ENCODE data around the gene C9orf152. TPM values are rescaled to one million over a fixed set of nuclear protein-coding genes. Genes with fewer than 3 reads are reported as not detected.
"Not testable (repeated sequence)": the region's sequence is repeated elsewhere in the genome, so short reads cannot be mapped to it uniquely, and the experiment has no call there.

C9orf152 gene
- total RNA-seq, 1 experiment from 2014 or later, result 0.95 TPM

DNA sequence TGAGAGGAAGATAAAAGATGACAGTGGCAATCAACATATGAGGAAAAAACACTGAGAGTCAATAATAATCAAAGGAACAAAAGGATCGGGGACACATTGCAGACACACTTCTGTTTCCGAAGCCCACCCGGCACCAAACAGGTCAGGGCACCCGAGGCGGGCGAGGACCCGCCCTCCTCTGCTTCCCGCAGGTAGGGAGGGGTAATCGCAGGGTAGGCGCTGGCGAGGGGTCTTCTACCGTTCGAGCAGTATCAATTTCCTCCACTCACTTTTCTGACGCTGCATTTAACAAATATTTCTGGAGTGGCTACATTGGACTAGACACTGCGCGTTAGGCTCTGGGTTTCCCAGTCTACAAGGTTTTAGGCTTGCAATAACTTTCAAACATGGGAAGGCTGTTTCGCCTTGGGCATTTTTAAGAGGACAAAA, 47.1 kb upstream of the C9orf152 start:
- Histone ChIP-seq H3K36me3 (ENCODE audit: low read depth, low read length) (peaks cover 11% of the 10 kb centered on the region), H3K27me3 (ENCODE audit: low read length) (no peaks in the 10 kb centered on the region), H3K4me1 (ENCODE audit: insufficient read depth, low read length) (peaks cover 40% of the 10 kb centered on the region), H3K4me3 (ENCODE audit: low read length) (peak overlapping the region; percentile 88), H3K79me2 (ENCODE audit: low read length) (peaks cover 76% of the 10 kb centered on the region), H3K27ac (ENCODE audit: low read length) (peak overlapping the region; percentile 53), H3K9me2 (replicated peaks; ENCODE audit: low read length) (no peaks in the 10 kb centered on the region), H4K20me1 (ENCODE audit: low read length) (peaks cover 48% of the 10 kb centered on the region), H2AFZ (ENCODE audit: low read length) (0 out of 2 replicates have a peak overlapping the region, but pooled peaks have one; percentile 66), H3F3A (ENCODE audit: low read length, unreplicated experiment) (no peaks in the 10 kb centered on the region), H3K9me3 (ENCODE audit: low read length) (no peaks in the 10 kb centered on the region), H3K9ac (ENCODE audit: low read length) (peak overlapping the region; percentile 92), H3K4me2 (ENCODE audit: low read length) (peak overlapping the region; percentile 94)
- DNase-seq (no peak), ATAC-seq (no peak)
- no TSS peak for BruUV-seq (replicated peaks)
- POLR2A ChIA-PET (ENCODE audit: unreplicated experiment), result no interaction called here
- TF ChIP-seq EZH2 (IDR thresholded peaks at IDR 0.05; ENCODE audit: low read length, unreplicated experiment), result no peak
- TF ChIP-seq EZH2phosphoT487 (IDR thresholded peaks at IDR 0.05; ENCODE audit: borderline replicate concordance, low read length), result no peak
- TF ChIP-seq, protein P1, sequence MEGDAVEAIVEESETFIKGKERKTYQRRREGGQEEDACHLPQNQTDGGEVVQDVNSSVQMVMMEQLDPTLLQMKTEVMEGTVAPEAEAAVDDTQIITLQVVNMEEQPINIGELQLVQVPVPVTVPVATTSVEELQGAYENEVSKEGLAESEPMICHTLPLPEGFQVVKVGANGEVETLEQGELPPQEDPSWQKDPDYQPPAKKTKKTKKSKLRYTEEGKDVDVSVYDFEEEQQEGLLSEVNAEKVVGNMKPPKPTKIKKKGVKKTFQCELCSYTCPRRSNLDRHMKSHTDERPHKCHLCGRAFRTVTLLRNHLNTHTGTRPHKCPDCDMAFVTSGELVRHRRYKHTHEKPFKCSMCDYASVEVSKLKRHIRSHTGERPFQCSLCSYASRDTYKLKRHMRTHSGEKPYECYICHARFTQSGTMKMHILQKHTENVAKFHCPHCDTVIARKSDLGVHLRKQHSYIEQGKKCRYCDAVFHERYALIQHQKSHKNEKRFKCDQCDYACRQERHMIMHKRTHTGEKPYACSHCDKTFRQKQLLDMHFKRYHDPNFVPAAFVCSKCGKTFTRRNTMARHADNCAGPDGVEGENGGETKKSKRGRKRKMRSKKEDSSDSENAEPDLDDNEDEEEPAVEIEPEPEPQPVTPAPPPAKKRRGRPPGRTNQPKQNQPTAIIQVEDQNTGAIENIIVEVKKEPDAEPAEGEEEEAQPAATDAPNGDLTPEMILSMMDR (conservative IDR thresholded peaks at IDR 0.05; ENCODE audit: low read depth, low read length), result no peak
- CTCF ChIA-PET, result no interaction called here
- intact Hi-C loops (cut with micrococcal nuclease), result no loop called here

DNA sequence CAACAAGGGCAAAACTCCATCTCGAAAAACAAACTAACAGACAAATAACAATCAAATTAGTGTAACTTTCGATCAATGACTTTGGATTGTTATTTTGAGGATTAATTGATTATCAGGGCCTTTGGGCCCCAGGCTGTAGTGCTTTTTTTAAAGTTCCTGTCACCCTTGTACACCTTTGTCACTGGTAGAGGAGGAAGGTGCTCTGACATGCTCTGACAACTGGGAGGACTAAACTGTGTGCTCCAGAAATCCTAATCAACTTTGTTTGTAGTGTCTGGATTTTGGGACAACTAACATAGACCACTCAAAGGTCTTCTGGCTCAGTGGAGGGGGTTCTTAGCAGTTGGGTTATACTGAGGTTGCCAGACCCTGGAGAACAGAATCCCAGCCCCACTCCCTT, 46.5 kb upstream of the C9orf152 start:
- Histone ChIP-seq H3K9me3 (ENCODE audit: low read length) (no peaks in the 10 kb centered on the region), H3K36me3 (ENCODE audit: low read depth, low read length) (peaks cover 16% of the 10 kb centered on the region), H3K27me3 (ENCODE audit: low read length) (no peaks in the 10 kb centered on the region), H4K20me1 (ENCODE audit: low read length) (peaks cover 54% of the 10 kb centered on the region), H3K4me2 (ENCODE audit: low read length) (peak overlapping the region; percentile 94), H3K27ac (ENCODE audit: low read length) (no peak overlapping the region), H3K9ac (ENCODE audit: low read length) (peak overlapping the region; percentile 92), H2AFZ (ENCODE audit: low read length) (no peak overlapping the region), H3K4me3 (ENCODE audit: low read length) (peak overlapping the region; percentile 88), H3K4me1 (ENCODE audit: insufficient read depth, low read length) (peaks cover 44% of the 10 kb centered on the region), H3F3A (ENCODE audit: low read length, unreplicated experiment) (no peaks in the 10 kb centered on the region), H3K9me2 (replicated peaks; ENCODE audit: low read length) (no peaks in the 10 kb centered on the region), H3K79me2 (ENCODE audit: low read length) (peaks cover 81% of the 10 kb centered on the region)
- ChIA-PET POLR2A (ENCODE audit: unreplicated experiment) (no interaction called here), CTCF (no interaction called here)
- no peak for DNase-seq
- intact Hi-C loops (cut with micrococcal nuclease), result no loop called here
- no peak for ATAC-seq
- BruUV-seq (replicated peaks), result no TSS peak
- TF ChIP-seq, protein P1 (conservative IDR thresholded peaks at IDR 0.05; ENCODE audit: low read depth, low read length), result no peak
- TF ChIP-seq EZH2 (IDR thresholded peaks at IDR 0.05; ENCODE audit: low read length, unreplicated experiment) (no peak), EZH2phosphoT487 (IDR thresholded peaks at IDR 0.05; ENCODE audit: borderline replicate concordance, low read length) (no peak)

DNA sequence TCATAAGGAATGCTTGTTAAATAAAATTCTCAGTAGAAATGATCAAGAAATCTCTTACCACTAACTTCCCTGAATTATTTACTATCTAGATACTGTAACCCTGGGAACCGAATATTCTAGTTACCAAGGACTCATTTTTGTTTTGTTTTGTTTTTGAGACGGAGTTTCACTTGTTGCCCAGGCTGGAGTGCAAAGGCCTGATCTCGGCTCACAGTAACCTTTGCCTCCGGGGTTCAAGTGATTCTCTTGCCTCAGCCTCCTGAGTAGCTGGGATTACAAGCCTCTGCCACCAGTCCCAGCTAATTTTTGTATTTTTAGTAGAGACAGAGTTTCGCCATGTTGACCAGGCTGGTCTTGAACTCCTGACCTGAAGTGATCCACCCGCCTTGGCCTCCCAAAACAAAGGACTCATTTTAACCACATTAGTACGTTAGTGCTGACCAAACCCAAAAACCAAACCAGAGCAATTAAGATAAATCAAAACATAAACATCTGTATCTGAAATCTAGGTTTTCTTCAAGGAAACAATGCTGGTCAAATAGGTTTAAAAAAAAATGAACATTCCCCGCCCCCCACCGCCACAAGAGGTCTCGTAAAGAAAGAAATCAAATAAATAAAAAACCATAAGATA, 44.7 kb upstream of the C9orf152 start:
- ChIA-PET CTCF (no interaction called here), POLR2A (ENCODE audit: unreplicated experiment) (no interaction called here)
- Histone ChIP-seq H3K4me1 (ENCODE audit: insufficient read depth, low read length) (peaks cover 35% of the 10 kb centered on the region), H3K9ac (ENCODE audit: low read length) (no peak overlapping the region), H3F3A (ENCODE audit: low read length, unreplicated experiment) (no peaks in the 10 kb centered on the region), H3K4me3 (ENCODE audit: low read length) (no peak overlapping the region), H3K9me3 (ENCODE audit: low read length) (no peaks in the 10 kb centered on the region), H3K36me3 (ENCODE audit: low read depth, low read length) (peaks cover 30% of the 10 kb centered on the region), H3K9me2 (replicated peaks; ENCODE audit: low read length) (no peaks in the 10 kb centered on the region), H4K20me1 (ENCODE audit: low read length) (peaks cover 63% of the 10 kb centered on the region), H2AFZ (ENCODE audit: low read length) (no peak overlapping the region), H3K4me2 (ENCODE audit: low read length) (peak overlapping the region; percentile 94), H3K79me2 (ENCODE audit: low read length) (peaks cover 88% of the 10 kb centered on the region), H3K27me3 (ENCODE audit: low read length) (no peaks in the 10 kb centered on the region), H3K27ac (ENCODE audit: low read length) (no peak overlapping the region)
- intact Hi-C loops (cut with micrococcal nuclease), result no loop called here
- TF ChIP-seq, protein P1 (conservative IDR thresholded peaks at IDR 0.05; ENCODE audit: low read depth, low read length), result no peak
- TF ChIP-seq EZH2phosphoT487 (IDR thresholded peaks at IDR 0.05; ENCODE audit: borderline replicate concordance, low read length), result no peak
- TF ChIP-seq EZH2 (IDR thresholded peaks at IDR 0.05; ENCODE audit: low read length, unreplicated experiment), result no peak
- DNase-seq (no peak), ATAC-seq (no peak)
- no TSS peak for BruUV-seq (replicated peaks)

DNA sequence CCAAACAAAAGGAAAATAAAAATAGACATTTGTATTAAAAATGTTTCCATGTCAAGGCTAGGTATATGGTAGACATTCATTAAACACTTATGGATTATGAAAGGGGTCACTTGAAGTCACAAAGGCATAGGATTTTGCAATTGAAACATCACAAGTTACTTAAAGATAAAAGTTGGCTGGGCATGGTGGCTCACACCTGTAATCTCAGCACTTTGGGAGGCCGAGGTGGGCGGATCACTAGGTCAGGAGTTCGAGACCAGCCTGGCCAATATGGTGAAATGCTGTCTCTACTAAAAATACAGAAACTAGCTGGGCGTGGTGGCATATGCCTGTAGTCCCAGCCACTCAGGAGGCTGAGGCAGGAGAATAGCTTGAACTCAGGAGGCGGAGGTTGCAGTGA, 43.8 kb upstream of the C9orf152 start:
- H3K9me3 ChIP-seq (ENCODE audit: low read length); H3K27me3 ChIP-seq (ENCODE audit: low read length); H3K27ac ChIP-seq (ENCODE audit: low read length); H3K4me2 ChIP-seq (ENCODE audit: low read length); H3K4me3 ChIP-seq (ENCODE audit: low read length); DNase-seq; intact Hi-C loops (cut with micrococcal nuclease); BruUV-seq (replicated peaks); ATAC-seq; H3K9me2 ChIP-seq (replicated peaks; ENCODE audit: low read length); POLR2A ChIA-PET (ENCODE audit: unreplicated experiment); CTCF ChIA-PET; H2AFZ ChIP-seq (ENCODE audit: low read length); H3K9ac ChIP-seq (ENCODE audit: low read length); H3F3A ChIP-seq (ENCODE audit: low read length, unreplicated experiment): not testable (repeated sequence)
- peaks cover 86% of the 10 kb centered on the region for H3K79me2 ChIP-seq (ENCODE audit: low read length)
- H3K4me1 ChIP-seq (ENCODE audit: insufficient read depth, low read length), result peaks cover 28% of the 10 kb centered on the region
- peaks cover 63% of the 10 kb centered on the region for H4K20me1 ChIP-seq (ENCODE audit: low read length)
- H3K36me3 ChIP-seq (ENCODE audit: low read depth, low read length), result peaks cover 35% of the 10 kb centered on the region
